ENCODE data around the gene ST3GAL2.
A peak's percentile ranks its signal among the peaks of the same experiment; 100 is the strongest.

The ST3GAL2 gene

DNA sequence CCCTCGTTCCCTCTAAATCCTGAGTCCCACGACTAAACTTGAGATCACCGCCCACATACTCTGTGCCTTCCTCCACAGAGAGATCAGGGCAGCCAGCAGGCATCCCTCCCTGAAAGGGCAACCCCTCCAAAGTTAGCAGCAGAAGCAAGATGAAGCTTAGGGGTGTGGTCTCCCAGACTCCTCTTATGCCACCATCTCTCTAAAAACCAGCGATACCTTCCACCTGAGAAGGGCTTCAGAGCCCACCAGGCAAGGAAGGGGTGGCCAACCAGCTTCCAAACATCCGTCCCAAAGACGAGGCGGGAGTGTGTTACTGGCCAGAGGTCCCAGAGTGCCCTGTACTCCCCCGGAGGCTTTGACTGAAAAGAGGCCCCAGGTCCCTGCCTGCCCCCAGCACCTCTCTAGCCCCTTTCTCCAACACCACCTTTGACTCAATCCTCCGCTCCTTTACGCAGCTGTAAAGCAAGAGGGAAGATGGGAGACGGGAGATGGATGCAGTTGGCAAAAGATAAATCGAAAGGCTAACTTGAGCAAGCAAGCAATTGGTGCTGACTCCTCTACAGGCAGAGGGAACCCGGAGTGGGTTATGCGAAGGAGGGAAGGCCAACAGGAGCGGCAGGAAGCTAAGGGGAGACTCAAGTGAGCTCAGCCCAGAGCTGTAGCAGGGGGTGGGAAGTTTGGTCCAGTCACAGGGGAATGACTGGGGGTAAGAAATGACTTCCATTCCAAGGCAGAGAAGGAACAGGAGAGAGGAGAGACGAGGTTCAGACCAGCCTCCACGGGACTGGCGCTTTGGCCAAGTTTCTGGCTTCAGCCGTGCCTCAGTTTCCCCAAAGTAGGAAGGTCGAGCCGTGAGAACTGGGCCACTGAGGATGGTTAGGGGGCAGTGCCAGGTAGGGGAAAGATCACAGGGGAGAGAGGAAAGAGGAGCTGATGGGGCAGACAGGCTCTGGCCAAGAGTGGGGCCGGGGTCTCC is 1.0 kb downstream of the ST3GAL2 start:
- no peak for DNase-seq

GRCh38 chr16:70437017-70437581 is 1.8 kb downstream of the ST3GAL2 start:
- DNase-seq, result no peak

- no peak for DNase-seq
Observed at GRCh38 chr16:70434484-70435260, 4.2 kb downstream of the ST3GAL2 start.

DNA sequence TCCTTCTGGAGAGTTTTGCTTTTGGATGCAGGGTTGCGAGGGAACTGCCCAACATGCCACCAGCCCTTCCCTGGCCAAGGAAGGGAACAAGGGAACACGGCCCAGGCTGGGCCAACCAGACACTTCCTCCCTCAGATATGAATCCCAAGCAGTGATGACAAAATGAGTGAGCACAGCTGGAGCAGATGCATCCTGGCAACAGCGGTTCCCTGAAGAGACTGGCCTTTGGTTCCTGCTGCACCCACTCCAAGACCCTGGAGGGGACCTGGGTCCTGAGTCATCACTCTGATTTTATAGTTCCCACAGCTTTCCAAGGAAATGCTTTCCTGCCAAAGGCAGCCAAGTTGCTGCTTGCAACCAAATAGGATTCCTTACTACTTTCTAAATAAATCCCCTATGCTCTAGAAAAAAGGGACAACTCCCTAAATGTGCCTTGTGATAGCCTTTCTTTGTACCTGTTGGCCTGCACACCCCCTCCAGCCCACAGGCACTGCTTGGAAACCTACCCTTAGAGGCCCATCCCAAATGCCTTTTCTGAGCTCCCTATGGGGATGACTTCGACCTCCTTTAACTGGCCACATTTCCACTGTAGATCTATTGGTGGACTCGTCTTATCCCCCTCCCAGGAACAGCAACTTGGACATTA is 5.3 kb downstream of the ST3GAL2 start:
- no peak for DNase-seq

DNA sequence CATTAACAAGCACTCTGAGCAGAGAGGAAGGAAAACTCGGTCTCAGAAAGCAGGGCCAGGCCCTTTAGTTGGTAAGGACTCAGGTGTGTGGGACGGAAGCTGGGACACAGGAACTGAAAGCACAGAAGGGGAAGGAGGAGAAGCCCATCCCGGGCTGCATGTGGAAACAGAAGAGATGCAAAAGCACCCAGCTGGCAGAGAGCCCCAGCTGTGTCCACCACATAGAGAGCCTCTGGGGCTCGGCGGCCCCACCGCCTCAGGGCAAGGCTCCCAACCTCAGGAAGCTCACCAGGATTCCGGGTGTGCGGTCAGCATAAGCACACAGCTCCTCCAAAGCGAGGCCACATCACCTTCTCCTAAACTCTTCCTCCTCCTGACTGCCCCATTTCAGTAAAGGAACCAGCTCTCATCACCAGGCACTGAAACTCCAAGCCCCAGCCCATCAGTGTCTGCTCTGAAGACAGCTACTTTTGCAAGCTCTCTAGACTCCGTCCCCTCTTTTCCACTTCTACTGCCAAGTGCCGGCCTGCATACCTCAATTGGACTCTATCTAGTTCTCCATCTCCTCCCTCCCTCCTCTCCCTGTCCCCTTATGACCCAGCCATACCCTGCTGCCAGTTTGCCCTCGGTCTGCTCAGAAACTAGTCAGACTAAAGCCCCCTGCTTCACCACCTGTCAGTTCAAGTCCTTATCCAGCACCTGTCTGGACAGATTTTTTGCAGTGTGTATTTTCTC is 6.0 kb downstream of the ST3GAL2 start:
- DNase-seq, result no peak

GRCh38 chr16:70432356-70432722 is 6.6 kb downstream of the ST3GAL2 start:
- no peak for DNase-seq

DNA sequence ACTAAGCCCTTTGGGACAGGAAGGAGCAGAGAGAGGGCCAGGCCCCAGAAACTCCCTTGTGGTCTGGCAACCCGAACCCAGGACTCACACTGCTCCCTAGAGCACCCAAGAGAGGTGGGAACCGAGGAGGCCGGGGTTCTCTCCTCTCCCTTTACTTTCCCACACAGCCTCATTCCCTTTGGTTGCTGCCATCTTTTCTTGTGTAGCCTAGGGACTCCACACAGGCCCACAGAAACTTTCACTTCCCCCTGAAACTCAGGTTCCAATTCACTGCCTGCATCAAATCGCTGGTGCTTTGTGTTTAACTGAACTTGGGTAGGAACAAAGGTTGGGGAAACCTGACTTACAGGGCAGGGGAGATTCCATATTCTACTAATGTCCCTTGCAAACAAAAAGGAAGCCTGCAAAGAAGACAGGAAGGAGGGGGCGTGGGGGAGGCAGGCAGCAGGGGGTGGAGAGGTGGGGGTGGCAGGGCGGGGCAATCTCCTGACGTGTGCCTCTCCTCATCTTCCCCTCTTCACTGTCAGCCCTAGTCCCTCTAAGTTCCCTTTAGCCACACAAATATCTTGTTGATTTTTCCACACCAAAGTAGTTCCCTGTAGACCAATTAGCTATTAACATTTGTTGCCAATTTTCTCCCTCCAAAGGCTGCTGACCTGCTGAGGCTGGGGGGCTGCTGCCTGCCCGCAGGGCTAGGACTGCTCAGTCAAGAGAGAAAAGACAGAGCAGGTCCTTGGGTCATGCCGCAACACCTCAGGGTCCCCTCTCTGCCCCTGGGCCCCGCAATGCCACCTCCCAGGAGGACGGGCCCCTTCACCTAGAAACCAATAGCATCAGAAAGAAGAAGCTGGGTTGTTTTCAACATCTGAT is 8.0 kb downstream of the ST3GAL2 start:
- DNase-seq, result peak; percentile 53

DNA sequence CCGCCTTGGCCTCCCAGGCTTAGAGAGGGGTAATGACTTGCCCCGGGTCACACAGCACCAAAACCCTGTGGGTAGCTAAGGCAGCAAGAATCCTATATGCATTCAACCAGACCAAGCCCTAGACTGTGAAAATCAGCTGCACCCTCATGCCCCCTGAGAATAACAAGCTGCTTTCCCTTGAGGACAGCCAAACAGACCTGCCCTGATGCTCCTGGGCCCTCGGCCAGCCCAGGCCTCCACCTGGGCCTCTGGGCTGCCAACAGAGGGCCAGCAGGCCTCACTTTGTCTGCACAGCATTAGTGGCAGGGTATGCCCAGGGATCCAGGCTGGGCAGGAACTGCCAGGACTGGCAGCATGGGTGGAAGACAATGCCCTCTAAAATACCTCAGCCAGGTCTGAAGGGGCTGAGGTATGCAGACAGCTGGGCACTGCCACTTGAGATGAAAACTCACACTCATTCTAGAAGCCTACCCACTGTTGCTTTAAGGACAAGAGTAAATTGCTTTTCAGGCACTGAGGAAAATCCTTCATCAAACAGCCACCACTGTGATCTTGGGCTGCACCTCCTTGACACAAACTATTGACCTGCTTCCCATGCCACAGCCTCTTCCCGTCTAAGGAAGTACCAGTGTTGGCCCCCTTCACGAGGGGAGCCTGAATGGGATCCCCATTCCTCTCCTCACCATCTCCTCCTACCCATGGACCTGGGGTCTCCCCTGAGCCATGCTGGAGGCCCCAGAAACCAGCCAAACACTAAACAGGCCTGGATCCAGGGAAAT is 8.8 kb downstream of the ST3GAL2 start:
- DNase-seq, result no peak

GRCh38 chr16:70428178-70428998 is 10.5 kb downstream of the ST3GAL2 start:
- no peak for DNase-seq

- no peak for DNase-seq
Observed at GRCh38 chr16:70427786-70428177, 11.1 kb downstream of the ST3GAL2 start.

GRCh38 chr16:70422543-70422942 is 16.4 kb downstream of the ST3GAL2 start:
- DNase-seq, result no peak

DNA sequence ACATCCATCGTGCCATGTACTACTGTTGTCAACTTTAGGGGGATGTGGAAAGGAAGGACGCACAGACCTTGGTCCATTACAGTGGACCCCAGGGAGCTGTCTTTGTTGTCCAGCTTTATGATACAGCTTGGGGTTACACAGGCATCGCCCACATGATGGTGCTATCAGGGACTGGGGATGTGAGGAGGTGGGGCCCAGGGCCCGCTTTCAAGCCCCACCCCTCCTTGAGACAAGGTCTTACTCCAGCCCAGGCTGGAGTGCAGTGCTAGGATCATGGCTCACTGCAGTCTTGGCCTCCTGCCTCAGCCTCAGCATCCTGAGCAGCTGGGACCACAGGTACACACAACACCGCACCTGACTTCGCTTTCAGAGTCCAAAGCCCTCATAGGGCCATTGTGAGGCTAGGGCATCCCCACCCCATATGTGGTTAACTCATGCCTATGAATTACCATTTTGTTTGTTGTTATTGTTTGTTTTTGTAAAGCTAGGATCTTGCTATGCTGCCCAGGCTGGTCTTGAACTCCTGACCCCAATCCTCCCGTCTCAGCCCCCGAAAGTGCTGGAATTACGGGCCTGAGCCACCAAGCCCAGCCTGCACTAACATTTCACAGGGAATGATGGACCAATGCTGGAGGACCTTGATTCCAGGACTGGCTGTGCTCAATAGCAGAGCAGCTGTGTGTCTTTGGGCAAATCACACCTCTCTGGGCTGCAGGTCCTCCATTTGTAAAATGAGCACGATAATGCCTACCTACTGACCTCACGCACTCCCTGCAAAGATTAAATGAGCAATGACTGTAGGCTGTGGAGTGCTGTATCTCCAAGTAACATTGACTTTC is 17.2 kb downstream of the ST3GAL2 start:
- no peak for DNase-seq

DNA sequence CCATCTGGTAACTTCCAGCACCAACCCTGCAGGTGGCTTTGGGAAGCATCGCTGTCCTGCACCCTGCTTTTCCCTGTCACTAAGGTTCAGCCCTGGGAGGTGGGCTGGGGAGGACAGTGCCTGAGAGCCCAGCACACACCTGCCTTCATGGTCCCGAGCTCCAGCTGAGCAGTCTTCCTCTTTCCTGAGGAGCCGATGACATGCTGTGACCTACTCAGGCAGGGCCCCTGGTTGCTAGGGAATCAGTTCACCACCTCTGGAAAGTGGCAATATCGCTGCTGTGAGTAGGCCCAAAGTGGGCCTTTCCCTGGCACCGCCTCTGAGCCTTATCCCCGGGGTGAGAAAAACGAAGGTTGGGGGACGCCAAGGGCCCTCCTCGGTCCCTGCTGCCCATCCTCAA is 17.9 kb downstream of the ST3GAL2 start:
- no peak for DNase-seq

DNA sequence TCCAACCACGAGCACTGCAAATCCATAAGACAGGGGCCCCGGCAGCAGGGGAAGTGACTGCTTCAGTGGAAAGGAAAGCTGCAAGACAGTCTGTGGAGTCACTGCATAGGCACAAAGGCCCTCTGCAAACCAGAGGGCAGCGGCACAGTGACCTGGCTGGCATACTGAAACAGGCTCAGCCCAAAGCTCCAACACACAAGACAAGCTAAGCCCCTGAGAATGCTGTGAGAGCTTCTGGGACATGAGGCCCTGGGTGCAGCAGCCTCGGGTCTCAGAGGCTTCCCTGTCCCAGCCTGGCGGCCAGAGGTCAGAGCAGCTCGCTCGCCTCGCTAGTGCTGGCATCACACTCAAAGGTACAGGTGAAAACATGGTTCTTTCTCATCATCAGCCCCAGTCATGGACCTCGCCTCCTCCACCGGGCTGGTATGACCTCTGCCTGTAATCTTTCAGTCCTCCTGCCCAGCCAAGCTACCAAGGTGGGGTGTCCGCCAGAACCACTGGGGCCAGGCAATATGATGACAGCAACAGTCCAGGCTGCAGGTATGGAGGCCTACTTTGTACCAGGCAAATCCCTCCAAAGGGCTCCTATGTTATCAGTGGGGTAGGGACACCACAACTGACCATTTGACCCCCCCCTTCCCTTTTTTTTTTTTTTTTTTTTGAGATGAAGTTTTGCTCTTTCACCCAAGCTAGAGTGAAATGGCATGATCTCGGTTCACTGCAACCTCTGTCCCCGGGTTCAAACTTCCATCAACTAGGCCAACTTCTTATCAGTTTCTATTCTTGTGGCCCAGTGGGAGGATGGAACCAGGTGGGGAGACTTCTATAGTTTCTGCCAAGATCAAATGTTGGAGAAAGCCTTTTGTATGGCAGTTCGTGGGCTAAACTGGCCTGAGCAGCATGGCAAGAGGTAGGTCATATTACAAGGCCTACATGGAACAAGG is 19.2 kb downstream of the ST3GAL2 start:
- no peak for DNase-seq

- no peak for DNase-seq
Observed at GRCh38 chr16:70418993-70419318, 19.9 kb downstream of the ST3GAL2 start.

- no peak for DNase-seq
Observed at GRCh38 chr16:70418274-70418992, 20.5 kb downstream of the ST3GAL2 start.

DNA sequence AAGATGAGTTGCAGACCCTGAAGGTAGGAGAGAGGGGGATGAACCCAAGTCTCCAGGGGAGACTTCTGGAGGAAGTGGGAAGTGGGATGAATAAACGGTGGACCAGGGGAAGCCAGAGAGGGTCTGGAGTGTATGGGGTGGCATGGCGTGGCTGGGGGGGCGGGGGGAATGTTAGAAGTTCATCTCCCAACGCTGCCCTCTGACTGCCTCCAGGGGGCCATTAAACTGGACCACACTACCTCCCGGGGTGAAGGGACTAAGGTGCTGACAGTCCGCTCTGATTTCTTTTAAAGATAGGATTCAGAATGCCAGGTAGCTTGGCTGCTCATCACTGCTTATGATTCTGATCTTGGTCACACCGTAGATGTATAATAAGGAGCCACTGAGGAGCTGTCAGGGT is 21.2 kb downstream of the ST3GAL2 start:
- no peak for DNase-seq

Data from stimulated activated CD4-positive, alpha-beta T cell treated with anti-CD3 and anti-CD28 coated beads, Interleukin-12 subunit alpha, Interleukin-12 subunit beta, amount 100 ng/mL, for 4 hours (primary cell).